Daoy (cell line): ENCODE data around the gene LGALS16. TPM values are rescaled to one million over a fixed set of nuclear protein-coding genes. Genes with fewer than 3 reads are reported as not detected.

Source experiments
- total RNA-seq: library from RNA; depleted of rRNA; stranded (reverse); fragments of >200 nt; shearing (Covaris generic); gene quantifications from 2 replicates; pipeline ENCODE4 v1.2.3, GENCODE V29; 2014; rRNA removed

The LGALS16 gene
- total RNA-seq, 1 experiment from 2014 or later, result not detected

Other genes with a start within 250 kb of the LGALS16 start
- gene ZFP36, start 249.1 kb upstream of the LGALS16 start, total RNA-seq, result 0.21 and 2.1 TPM in 2 replicates
- 3.0 and 6.9 TPM in 2 replicates for gene PLEKHG2, start 243.2 kb upstream of the LGALS16 start, total RNA-seq
- 54.9 and 71.8 TPM in 2 replicates for gene RPS16, start 220.0 kb upstream of the LGALS16 start, total RNA-seq
- 78.7 and 140 TPM in 2 replicates for gene SUPT5H, start 210.3 kb upstream of the LGALS16 start, total RNA-seq
- gene TIMM50, start 175.1 kb upstream of the LGALS16 start, total RNA-seq, result 108 and 116 TPM in 2 replicates
- gene DLL3, start 157.0 kb upstream of the LGALS16 start, total RNA-seq, result 3.6 and 5.0 TPM in 2 replicates
- gene SELENOV, start 140.8 kb upstream of the LGALS16 start, total RNA-seq, result 0.57 and 6.3 TPM in 2 replicates
- 5.7 and 5.8 TPM in 2 replicates for gene EID2B, start 123.1 kb upstream of the LGALS16 start, total RNA-seq
- 13.0 and 16.1 TPM in 2 replicates for gene EID2, start 115.8 kb upstream of the LGALS16 start, total RNA-seq
- gene LGALS13, start 53.4 kb upstream of the LGALS16 start, total RNA-seq, result not detected in 2 replicates
- not detected in 2 replicates for gene LGALS14, start 48.6 kb downstream of the LGALS16 start, total RNA-seq
- gene CLC, start 82.1 kb downstream of the LGALS16 start, total RNA-seq, result not detected in 2 replicates
- not detected in 2 replicates for gene LEUTX, start 122.9 kb downstream of the LGALS16 start, total RNA-seq
- 1.3 and 1.5 TPM in 2 replicates for gene DYRK1B, start 178.2 kb downstream of the LGALS16 start, total RNA-seq
- gene FBL, start 190.5 kb downstream of the LGALS16 start, total RNA-seq, result 345 and 375 TPM in 2 replicates